Measurements from ENCODE around the gene CCL26. TPM values are rescaled to one million over a fixed set of nuclear protein-coding genes. Genes with fewer than 3 reads are reported as not detected.
"Not testable (repeated sequence)": the region's sequence is repeated elsewhere in the genome, so short reads cannot be mapped to it uniquely, and the experiment has no call there.

CCL26 gene
- total and polyA plus RNA-seq, 10 of the 15 experiments (the other 5 are each of a cell fraction or from before 2014, with no cell fraction given), result not detected

GRCh38 chr7:75762350-75762917 is 9.6 kb downstream of the CCL26 start (continued):
- TF ChIP-seq CTCF (IDR thresholded peaks at IDR 0.05 in 2 of 3, conservative IDR thresholded peaks at IDR 0.05 in 1 of 3; ENCODE audit: control insufficient read depth in 2 of 3, extremely low read depth in 1 of 3, insufficient read depth in 1 of 3, low read depth in 3 of 3, low read length in 3 of 3) (peak; percentile 72 to 80 (median 73)), HSF1 (IDR thresholded peaks at IDR 0.05; ENCODE audit: low read depth, low read length) (no peak), RAD21 (IDR thresholded peaks at IDR 0.05; ENCODE audit: insufficient read depth, low read depth, low read length) (peak; percentile 94), GATAD2B (conservative IDR thresholded peaks at IDR 0.05; ENCODE audit: low read depth) (no peak)

- H3K79me2 ChIP-seq (ENCODE audit: control insufficient read depth, insufficient read depth, low read length); POLR2A ChIA-PET; H3K9me3 ChIP-seq (replicated peaks; ENCODE audit: control insufficient read depth, insufficient read depth, low read length); H3K27me3 ChIP-seq (replicated peaks in 1 of 2; ENCODE audit: control insufficient read depth in 2 of 2, insufficient read depth in 2 of 2, low read length in 1 of 2); H3K4me3 ChIP-seq; H3K36me3 ChIP-seq (ENCODE audit: control insufficient read depth in 2 of 2, insufficient read depth in 2 of 2, low read length in 1 of 2); H3K4me2 ChIP-seq (ENCODE audit: control insufficient read depth, insufficient read depth); H3K4me1 ChIP-seq (ENCODE audit: control insufficient read depth, insufficient read depth, low read length); BruUV-seq (replicated peaks); H4K20me1 ChIP-seq (ENCODE audit: control insufficient read depth, insufficient read depth); H2AFZ ChIP-seq (ENCODE audit: control insufficient read depth, low read depth, low read length); FAIRE-seq; H3K27ac ChIP-seq (ENCODE audit: control insufficient read depth, insufficient read depth); H3K9ac ChIP-seq (ENCODE audit: control insufficient read depth, insufficient read depth, low read length); DNase-seq (ENCODE audit: low read depth, low spot score): not testable (repeated sequence)
- WGBS (ENCODE audit: insufficient coverage, insufficient replicate concordance, low lambda C conversion rate, missing lambda C conversion rate), result 69% methylated on average over 3 of the region's 3 CpGs
- intact Hi-C loops (cut with micrococcal nuclease; ENCODE audit: unreplicated experiment), result loop anchor here (5.0 kb wide), 1 partner anchor 120 kb away; no protein-coding TSS in a partner anchor
- in situ Hi-C loops (cut with MboI), result loop anchor here (25.0 kb wide), 1 partner anchor 700 kb away; the partner anchor contains the start of gene RCC1L
- peak; percentile 42 for ATAC-seq
- ChIA-PET SMC1A (ENCODE audit: uncharacterized antibody, unreplicated experiment) (interaction anchor here (0.6 to 2.4 kb wide), 16 partner anchors 8 to 684 kb away, joined by 3 to 14 read pairs (median 4); no protein-coding TSS in a partner anchor), RAD21 (ENCODE audit: unreplicated experiment) (interaction anchor here (0.6 to 2.0 kb wide), 16 partner anchors 8 to 259 kb away, joined by 3 to 17 read pairs (median 5); partner anchors contain the start of gene HIP1), CTCF (interaction anchor here (0.8 to 4.0 kb wide), 22 partner anchors 10 to 691 kb away, joined by 3 to 24 read pairs (median 4); partner anchors contain the start of gene HIP1)
Observed at GRCh38 chr7:75761801-75762200, 10.2 kb downstream of the CCL26 start.

Measured in GM12878 (cell line).